Measurements from ENCODE around the gene NFKBIA.
A peak's percentile ranks its signal among the peaks of the same experiment; 100 is the strongest.
"Not testable (repeated sequence)": the region's sequence is repeated elsewhere in the genome, so short reads cannot be mapped to it uniquely, and the experiment has no call there.

The NFKBIA gene, protein sequence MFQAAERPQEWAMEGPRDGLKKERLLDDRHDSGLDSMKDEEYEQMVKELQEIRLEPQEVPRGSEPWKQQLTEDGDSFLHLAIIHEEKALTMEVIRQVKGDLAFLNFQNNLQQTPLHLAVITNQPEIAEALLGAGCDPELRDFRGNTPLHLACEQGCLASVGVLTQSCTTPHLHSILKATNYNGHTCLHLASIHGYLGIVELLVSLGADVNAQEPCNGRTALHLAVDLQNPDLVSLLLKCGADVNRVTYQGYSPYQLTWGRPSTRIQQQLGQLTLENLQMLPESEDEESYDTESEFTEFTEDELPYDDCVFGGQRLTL

DNA sequence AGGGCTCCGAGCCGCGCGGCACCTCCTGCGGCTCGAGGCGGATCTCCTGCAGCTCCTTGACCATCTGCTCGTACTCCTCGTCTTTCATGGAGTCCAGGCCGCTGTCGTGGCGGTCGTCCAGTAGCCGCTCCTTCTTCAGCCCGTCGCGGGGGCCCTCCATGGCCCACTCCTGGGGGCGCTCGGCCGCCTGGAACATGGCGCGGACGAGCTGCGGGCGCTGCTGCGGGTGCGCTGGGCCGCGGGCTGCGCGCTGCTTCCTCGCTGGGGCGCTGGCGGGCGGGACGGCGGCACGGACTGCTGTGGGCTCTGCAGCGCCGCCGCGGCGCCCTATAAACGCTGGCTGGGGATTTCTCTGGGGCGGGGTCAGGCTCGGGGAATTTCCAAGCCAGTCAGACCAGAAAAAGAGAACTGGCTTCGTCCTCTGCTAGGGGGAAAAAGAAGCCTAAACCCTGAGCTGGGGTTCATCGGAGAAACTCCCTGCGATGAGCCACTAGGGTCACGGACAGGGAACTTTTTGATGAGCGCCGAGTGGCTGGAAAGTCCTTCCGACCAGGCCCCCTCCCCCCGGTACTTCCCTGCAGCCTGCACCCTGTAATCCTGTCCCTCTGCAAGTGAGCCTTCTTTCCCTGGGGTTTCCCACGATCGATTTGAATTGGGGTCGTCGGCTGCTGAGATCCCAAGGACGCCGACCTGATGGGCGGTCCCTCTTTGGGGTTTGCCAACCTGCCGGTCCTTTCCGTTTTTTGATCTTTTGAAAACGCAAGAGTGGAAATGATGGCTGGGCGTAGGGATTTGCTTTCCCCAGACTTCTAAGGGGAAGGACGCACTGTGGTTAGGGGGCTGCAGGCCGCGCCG, at the start of gene NFKBIA:
NFKBIA (minus strand) TSS at position 301 of the 855 bp plus-strand sequence; CDS start at position 196, 105 bp downstream.
- Histone ChIP-seq H3K9ac (ENCODE audit: low read length in 2 of 2) (peak within 1 kb of the TSS; percentile 91 to 97), H3K27ac (ENCODE audit: low read length) (peak within 1 kb of the TSS; percentile 98), H3K4me1 (ENCODE audit: control insufficient read depth, insufficient read depth, low read length) (peaks cover 40% of the 10 kb centered on the region), H3K4me3 (ENCODE audit: low read length in 2 of 2) (peak within 1 kb of the TSS; percentile 89 to 95), H3K27me3 (ENCODE audit: control insufficient read depth in 1 of 2, insufficient read depth in 2 of 2, low read length in 2 of 2) (no peaks in the 10 kb centered on the region), H3K36me3 (ENCODE audit: control insufficient read depth in 2 of 2, insufficient read depth in 2 of 2, low read length in 2 of 2) (peaks cover 30 to 31% of the 10 kb centered on the region in 2 donors), H3K9me3 (ENCODE audit: control insufficient read depth in 2 of 2, low read length in 2 of 2) (no peaks in the 10 kb centered on the region)

DNA sequence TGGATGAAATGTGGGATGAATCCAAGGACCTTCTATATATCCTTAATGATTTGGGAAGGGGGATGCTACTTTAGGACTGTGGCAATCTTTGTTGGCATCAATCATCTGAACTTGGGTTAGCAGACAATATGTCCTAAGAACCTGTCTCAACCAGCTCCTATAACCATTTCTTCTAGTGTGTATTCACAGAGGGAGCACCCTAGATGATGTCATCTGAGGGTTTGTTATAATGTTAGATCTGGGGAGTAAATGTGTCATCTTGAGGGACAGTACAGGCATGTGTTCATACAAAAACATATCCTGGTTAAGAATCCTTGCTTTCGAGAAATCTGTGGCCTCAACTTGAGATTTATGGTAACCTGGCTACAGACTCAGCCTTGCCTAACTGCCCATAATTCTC, 41.9 kb upstream of the NFKBIA start:
- Histone ChIP-seq H3K9me3 (ENCODE audit: control insufficient read depth in 2 of 2, low read length in 2 of 2) (no peaks in the 10 kb centered on the region), H3K27me3 (ENCODE audit: control insufficient read depth in 1 of 2, insufficient read depth in 2 of 2, low read length in 2 of 2) (no peaks in the 10 kb centered on the region), H3K9ac (ENCODE audit: low read length in 2 of 2) (no peak overlapping the region), H3K27ac (ENCODE audit: low read length) (no peak overlapping the region), H3K4me1 (ENCODE audit: control insufficient read depth, insufficient read depth, low read length) (no peaks in the 10 kb centered on the region), H3K36me3 (ENCODE audit: control insufficient read depth in 2 of 2, insufficient read depth in 2 of 2, low read length in 2 of 2) (no peaks in the 10 kb centered on the region), H3K4me3 (ENCODE audit: low read length in 2 of 2) (no peak overlapping the region)

DNA sequence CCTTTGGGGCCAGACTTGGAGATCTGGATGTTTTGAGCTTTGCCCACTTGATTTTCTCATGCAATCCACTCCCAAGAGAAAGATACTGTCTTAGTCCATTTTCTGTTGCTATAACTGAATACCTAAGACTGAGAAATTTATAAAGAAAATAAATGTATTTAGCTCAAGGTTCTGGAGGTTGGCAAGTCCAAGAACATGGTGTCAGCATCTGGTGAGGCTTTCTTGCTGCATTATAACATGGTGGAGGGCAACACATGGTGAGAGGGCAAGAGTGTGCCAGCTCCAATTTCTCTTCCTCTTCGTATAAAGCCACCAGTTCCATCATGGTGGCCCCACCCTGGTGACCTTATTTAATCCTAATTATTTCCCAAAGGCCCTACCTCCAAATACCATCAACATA, 39.6 kb upstream of the NFKBIA start:
- no peaks in the 10 kb centered on the region for H3K36me3 ChIP-seq (ENCODE audit: control insufficient read depth in 2 of 2, insufficient read depth in 2 of 2, low read length in 2 of 2)
- no peaks in the 10 kb centered on the region for H3K4me1 ChIP-seq (ENCODE audit: control insufficient read depth, insufficient read depth, low read length)
- H3K27me3 ChIP-seq (ENCODE audit: control insufficient read depth in 1 of 2, insufficient read depth in 2 of 2, low read length in 2 of 2) = no peaks in the 10 kb centered on the region
- no peak overlapping the region for H3K27ac ChIP-seq (ENCODE audit: low read length)
- no peak overlapping the region for H3K9ac ChIP-seq (ENCODE audit: low read length in 2 of 2)
- H3K9me3 ChIP-seq (ENCODE audit: control insufficient read depth in 2 of 2, low read length in 2 of 2) = no peaks in the 10 kb centered on the region
- H3K4me3 ChIP-seq (ENCODE audit: low read length in 2 of 2) = no peak overlapping the region

GRCh38 chr14:35441160-35441559, 36.6 kb upstream of the NFKBIA start:
- H3K27ac ChIP-seq (ENCODE audit: low read length) = no peak overlapping the region
- no peaks in the 10 kb centered on the region for H3K4me1 ChIP-seq (ENCODE audit: control insufficient read depth, insufficient read depth, low read length)
- H3K4me3 ChIP-seq (ENCODE audit: low read length in 2 of 2) = no peak overlapping the region
- no peaks in the 10 kb centered on the region for H3K9me3 ChIP-seq (ENCODE audit: control insufficient read depth in 2 of 2, low read length in 2 of 2)
- H3K27me3 ChIP-seq (ENCODE audit: control insufficient read depth in 1 of 2, insufficient read depth in 2 of 2, low read length in 2 of 2) = no peaks in the 10 kb centered on the region
- no peak overlapping the region for H3K9ac ChIP-seq (ENCODE audit: low read length in 2 of 2)
- no peaks in the 10 kb centered on the region for H3K36me3 ChIP-seq (ENCODE audit: control insufficient read depth in 2 of 2, insufficient read depth in 2 of 2, low read length in 2 of 2)

- no peak overlapping the region for H3K4me3 ChIP-seq (ENCODE audit: low read length in 2 of 2)
- H3K9ac ChIP-seq (ENCODE audit: low read length in 2 of 2) = no peak overlapping the region
- no peak overlapping the region for H3K27ac ChIP-seq (ENCODE audit: low read length)
- H3K27me3 ChIP-seq (ENCODE audit: control insufficient read depth in 1 of 2, insufficient read depth in 2 of 2, low read length in 2 of 2) = no peaks in the 10 kb centered on the region
- no peaks in the 10 kb centered on the region for H3K4me1 ChIP-seq (ENCODE audit: control insufficient read depth, insufficient read depth, low read length)
- H3K9me3 ChIP-seq (ENCODE audit: control insufficient read depth in 2 of 2, low read length in 2 of 2) = no peaks in the 10 kb centered on the region
- H3K36me3 ChIP-seq (ENCODE audit: control insufficient read depth in 2 of 2, insufficient read depth in 2 of 2, low read length in 2 of 2) = no peaks in the 10 kb centered on the region
Measured at GRCh38 chr14:35438910-35439713, 34.6 kb upstream of the NFKBIA start.

GRCh38 chr14:35438492-35438891, 33.9 kb upstream of the NFKBIA start:
- not testable (repeated sequence) for H3K9me3 ChIP-seq (ENCODE audit: control insufficient read depth in 2 of 2, low read length in 2 of 2); H3K27ac ChIP-seq (ENCODE audit: low read length); H3K9ac ChIP-seq (ENCODE audit: low read length in 2 of 2); H3K36me3 ChIP-seq (ENCODE audit: control insufficient read depth in 2 of 2, insufficient read depth in 2 of 2, low read length in 2 of 2); H3K4me3 ChIP-seq (ENCODE audit: low read length in 2 of 2); H3K4me1 ChIP-seq (ENCODE audit: control insufficient read depth, insufficient read depth, low read length); H3K27me3 ChIP-seq (ENCODE audit: control insufficient read depth in 1 of 2, insufficient read depth in 2 of 2, low read length in 2 of 2)

- Histone ChIP-seq H3K4me3 (ENCODE audit: low read length in 2 of 2) (no peak overlapping the region), H3K9ac (ENCODE audit: low read length in 2 of 2) (no peak overlapping the region), H3K9me3 (ENCODE audit: control insufficient read depth in 2 of 2, low read length in 2 of 2) (no peaks in the 10 kb centered on the region), H3K27ac (ENCODE audit: low read length) (no peak overlapping the region), H3K4me1 (ENCODE audit: control insufficient read depth, insufficient read depth, low read length) (no peaks in the 10 kb centered on the region), H3K27me3 (ENCODE audit: control insufficient read depth in 1 of 2, insufficient read depth in 2 of 2, low read length in 2 of 2) (no peaks in the 10 kb centered on the region), H3K36me3 (ENCODE audit: control insufficient read depth in 2 of 2, insufficient read depth in 2 of 2, low read length in 2 of 2) (no peaks in the 10 kb centered on the region)
Measured at GRCh38 chr14:35435177-35435576, 30.6 kb upstream of the NFKBIA start.

GRCh38 chr14:35433826-35434225, 29.3 kb upstream of the NFKBIA start:
- Histone ChIP-seq H3K36me3 (ENCODE audit: control insufficient read depth in 2 of 2, insufficient read depth in 2 of 2, low read length in 2 of 2) (no peaks in the 10 kb centered on the region), H3K27ac (ENCODE audit: low read length) (no peak overlapping the region), H3K9ac (ENCODE audit: low read length in 2 of 2) (no peak overlapping the region), H3K4me1 (ENCODE audit: control insufficient read depth, insufficient read depth, low read length) (no peaks in the 10 kb centered on the region), H3K9me3 (ENCODE audit: control insufficient read depth in 2 of 2, low read length in 2 of 2) (no peaks in the 10 kb centered on the region), H3K27me3 (ENCODE audit: control insufficient read depth in 1 of 2, insufficient read depth in 2 of 2, low read length in 2 of 2) (no peaks in the 10 kb centered on the region), H3K4me3 (ENCODE audit: low read length in 2 of 2) (no peak overlapping the region)

GRCh38 chr14:35430459-35431199, 26.1 kb upstream of the NFKBIA start:
- H3K9ac ChIP-seq (ENCODE audit: low read length in 2 of 2) = no peak overlapping the region
- no peak overlapping the region for H3K27ac ChIP-seq (ENCODE audit: low read length)
- no peaks in the 10 kb centered on the region for H3K27me3 ChIP-seq (ENCODE audit: control insufficient read depth in 1 of 2, insufficient read depth in 2 of 2, low read length in 2 of 2)
- no peaks in the 10 kb centered on the region for H3K36me3 ChIP-seq (ENCODE audit: control insufficient read depth in 2 of 2, insufficient read depth in 2 of 2, low read length in 2 of 2)
- no peaks in the 10 kb centered on the region for H3K4me1 ChIP-seq (ENCODE audit: control insufficient read depth, insufficient read depth, low read length)
- no peak overlapping the region for H3K4me3 ChIP-seq (ENCODE audit: low read length in 2 of 2)
- H3K9me3 ChIP-seq (ENCODE audit: control insufficient read depth in 2 of 2, low read length in 2 of 2) = no peaks in the 10 kb centered on the region

GRCh38 chr14:35429951-35430350, 25.4 kb upstream of the NFKBIA start:
- Histone ChIP-seq H3K27me3 (ENCODE audit: control insufficient read depth in 1 of 2, insufficient read depth in 2 of 2, low read length in 2 of 2) (no peaks in the 10 kb centered on the region), H3K4me3 (ENCODE audit: low read length in 2 of 2) (no peak overlapping the region), H3K36me3 (ENCODE audit: control insufficient read depth in 2 of 2, insufficient read depth in 2 of 2, low read length in 2 of 2) (no peaks in the 10 kb centered on the region), H3K4me1 (ENCODE audit: control insufficient read depth, insufficient read depth, low read length) (no peaks in the 10 kb centered on the region), H3K9me3 (ENCODE audit: control insufficient read depth in 2 of 2, low read length in 2 of 2) (no peaks in the 10 kb centered on the region), H3K9ac (ENCODE audit: low read length in 2 of 2) (no peak overlapping the region), H3K27ac (ENCODE audit: low read length) (no peak overlapping the region)
